Esophagus muscularis mucosa (tissue), 4 donors: ENCODE data around the gene PEX14. TPM values are rescaled to one million over a fixed set of nuclear protein-coding genes. Genes with fewer than 3 reads are reported as not detected.

Source experiments
- DNase-seq: peaks from one replicate; pipeline ENCODE4 v3.0.0-alpha.2; 2017; ENCODE audit errors: extremely low spot score
- H3K27ac ChIP-seq, 4 donors: fragments of 200-600 bp; sonication (generic); replicated peaks in 1 of 4; 1 replicate in 3 of 4; 2 replicates in 1 of 4; pipeline ENCODE4 v1.5.1; 2016 to 2019; ENCODE audit warnings: mild to moderate bottlenecking in 1 of 4
- H3K27me3 ChIP-seq, 4 donors: fragments of 200-600 bp; sonication (generic); one replicate each; pipeline versions ENCODE4 v1.5.1 to v1.6.0; 2016 to 2019
- H3K36me3 ChIP-seq, 4 donors: fragments of 200-600 bp; sonication (generic); one replicate each; pipeline ENCODE4 v1.5.1; 2016 to 2019
- H3K4me1 ChIP-seq, 4 donors: fragments of 200-600 bp; sonication (generic); one replicate each; pipeline ENCODE4 v1.5.1; 2016 to 2019
- H3K4me3 ChIP-seq, 4 donors: fragments of 200-600 bp; sonication (generic); 1 replicate in 2 of 4; 2 replicates in 2 of 4; pipeline ENCODE4 v1.5.1; 2016 to 2019; ENCODE audit warnings: mild to moderate bottlenecking in 4 of 4, moderate library complexity in 1 of 4
- H3K9me3 ChIP-seq, 4 donors: fragments of 200-600 bp; sonication (generic); 1 replicate in 3 of 4; 2 replicates in 1 of 4; pipeline ENCODE4 v1.5.1; 2016 to 2019
- EP300 ChIP-seq: sonication (generic); formaldehyde crosslinking; IDR thresholded peaks from one replicate; pipeline ENCODE4 v1.6.1; 2017; ENCODE audit warnings: antibody characterized with exemption
- POLR2A ChIP-seq: fragments of 450-650 bp; IDR thresholded peaks from one replicate; pipeline ENCODE4 v1.6.1; 2017; ENCODE audit warnings: antibody characterized with exemption, moderate library complexity, mild to moderate bottlenecking, low read depth
- POLR2AphosphoS5 ChIP-seq, 2 donors: sonication (generic); formaldehyde crosslinking; IDR thresholded peaks; one replicate each; pipeline ENCODE4 v1.6.1; 2017; ENCODE audit warnings: antibody characterized with exemption in 2 of 2
- WGBS: methylation state at CpG from one replicate; pipeline ENCODE4 v1.1.5; 2018; 5-methylcytosine and 5-hydroxymethylcytosine counted together
- intact Hi-C: fragments of 100-400 bp; cut with DNase I; formaldehyde crosslinking; loops from one replicate; pipeline ENCODE4 v1.15.1; 2023
- total RNA-seq, 4 donors: library from RNA; depleted of rRNA; stranded (reverse); fragments of >200 nt; gene quantifications; one replicate each; pipeline versions ENCODE4 v1.1.0 to v1.2.1, GENCODE V29; 2016
- TF ChIP-seq, protein P1 (sequence below), 3 experiments: fragments of 200-600 bp in 2 of 3; fragments of 450-650 bp in 1 of 3; sonication (generic) in 2 of 3; IDR thresholded peaks; one replicate each; pipeline ENCODE4 v1.5.1; 2017 to 2019; ENCODE audit warnings: antibody characterized with exemption in 3 of 3, mild to moderate bottlenecking in 2 of 3, moderate library complexity in 1 of 3

Gene PEX14
- total RNA-seq, 4 donors from 2014 or later = 16.2 to 24.2 (median 20.1) TPM

DNA sequence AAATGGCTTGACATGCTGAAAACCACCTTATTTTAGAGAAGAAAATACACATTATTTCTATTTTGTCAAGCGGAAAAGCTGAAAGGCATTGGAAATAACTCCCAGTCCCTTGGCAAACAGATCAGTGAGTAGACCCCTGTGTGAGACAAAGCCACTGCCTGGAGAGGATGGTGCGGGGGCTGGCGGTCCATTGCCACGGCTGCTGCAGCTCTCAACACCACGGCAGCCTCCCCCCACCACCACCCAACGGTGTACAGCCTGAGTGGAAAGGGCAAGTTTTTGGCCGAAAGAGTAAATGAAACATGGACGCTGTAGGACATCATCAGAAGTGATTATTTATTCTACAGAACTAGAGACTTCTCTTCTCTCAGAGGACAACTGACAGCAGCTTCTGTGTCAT lies 84.6 kb downstream of the PEX14 start:
- intact Hi-C loops = no loop called here
- 94% methylated on average over 8 of the region's 8 CpGs for WGBS
- DNase-seq = no peak

DNA sequence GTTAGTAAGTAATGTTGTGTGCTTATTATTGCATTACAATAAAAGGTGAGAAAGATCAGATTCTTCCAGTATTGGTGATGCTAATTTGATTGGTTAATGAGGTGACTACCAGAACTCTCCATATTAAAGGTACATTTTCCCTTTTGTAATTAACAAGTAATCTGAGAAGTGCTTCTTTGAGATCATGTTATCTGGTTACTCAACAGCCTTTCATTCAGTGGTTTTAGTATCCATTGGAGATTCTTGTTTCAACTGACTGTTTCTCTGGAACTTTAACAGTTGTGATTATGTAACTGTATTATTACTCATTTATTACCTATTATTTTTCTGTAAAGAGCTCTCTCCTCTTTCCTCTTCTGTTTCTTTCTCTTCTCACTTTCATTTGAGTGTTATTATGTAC lies 86.7 kb downstream of the PEX14 start:
- Histone ChIP-seq H3K27me3 (no peaks in the 10 kb centered on the region), H3K36me3 (no peaks in the 10 kb centered on the region), H3K9me3 (peaks cover 0 to 13% (median 5%) of the 10 kb centered on the region in 4 donors), H3K27ac (no peak overlapping the region), H3K4me1 (no peaks in the 10 kb centered on the region), H3K4me3 (no peak overlapping the region)
- intact Hi-C loops = no loop called here
- DNase-seq = no peak
- TF ChIP-seq, protein P1, sequence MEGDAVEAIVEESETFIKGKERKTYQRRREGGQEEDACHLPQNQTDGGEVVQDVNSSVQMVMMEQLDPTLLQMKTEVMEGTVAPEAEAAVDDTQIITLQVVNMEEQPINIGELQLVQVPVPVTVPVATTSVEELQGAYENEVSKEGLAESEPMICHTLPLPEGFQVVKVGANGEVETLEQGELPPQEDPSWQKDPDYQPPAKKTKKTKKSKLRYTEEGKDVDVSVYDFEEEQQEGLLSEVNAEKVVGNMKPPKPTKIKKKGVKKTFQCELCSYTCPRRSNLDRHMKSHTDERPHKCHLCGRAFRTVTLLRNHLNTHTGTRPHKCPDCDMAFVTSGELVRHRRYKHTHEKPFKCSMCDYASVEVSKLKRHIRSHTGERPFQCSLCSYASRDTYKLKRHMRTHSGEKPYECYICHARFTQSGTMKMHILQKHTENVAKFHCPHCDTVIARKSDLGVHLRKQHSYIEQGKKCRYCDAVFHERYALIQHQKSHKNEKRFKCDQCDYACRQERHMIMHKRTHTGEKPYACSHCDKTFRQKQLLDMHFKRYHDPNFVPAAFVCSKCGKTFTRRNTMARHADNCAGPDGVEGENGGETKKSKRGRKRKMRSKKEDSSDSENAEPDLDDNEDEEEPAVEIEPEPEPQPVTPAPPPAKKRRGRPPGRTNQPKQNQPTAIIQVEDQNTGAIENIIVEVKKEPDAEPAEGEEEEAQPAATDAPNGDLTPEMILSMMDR (IDR thresholded peaks at IDR 0.05) = no peak
- no peak for TF ChIP-seq POLR2AphosphoS5 (IDR thresholded peaks at IDR 0.05)
- TF ChIP-seq EP300 = no peak
- TF ChIP-seq POLR2A = no peak

More for the DNA sequence above, 84.6 kb downstream of the PEX14 start:
- TF ChIP-seq, protein P1 (IDR thresholded peaks at IDR 0.05) = no peak
- TF ChIP-seq EP300 = no peak
- TF ChIP-seq POLR2A = no peak
- no peak for TF ChIP-seq POLR2AphosphoS5 (IDR thresholded peaks at IDR 0.05)
- Histone ChIP-seq H3K27me3 (no peaks in the 10 kb centered on the region), H3K4me3 (no peak overlapping the region), H3K27ac (no peak overlapping the region), H3K4me1 (peaks cover 0 to 3% (median 0%) of the 10 kb centered on the region in 4 donors), H3K36me3 (no peaks in the 10 kb centered on the region), H3K9me3 (peaks cover 0 to 11% (median 4%) of the 10 kb centered on the region in 4 donors)

DNA sequence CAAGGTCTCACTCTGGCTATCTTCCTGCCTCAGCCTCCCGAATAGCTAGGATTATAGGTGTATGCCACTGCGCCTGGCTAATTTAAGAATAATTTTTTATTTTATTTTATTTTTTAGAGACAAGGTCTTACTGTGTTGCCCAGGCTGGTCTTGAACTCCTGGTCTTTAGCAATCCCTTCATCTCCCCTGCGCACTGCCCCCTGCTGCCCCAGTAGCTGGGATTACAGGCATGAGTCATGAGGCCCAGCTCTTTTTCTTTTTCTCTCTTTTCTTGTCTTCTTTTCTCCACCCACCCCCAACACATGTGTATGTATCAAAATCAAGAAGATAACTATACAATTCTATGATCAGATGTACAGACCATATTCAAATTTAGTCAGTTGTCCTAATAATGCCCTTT lies 87.2 kb downstream of the PEX14 start:
- WGBS = 96% methylated on average over 3 of the region's 3 CpGs
- Histone ChIP-seq H3K27me3 (no peaks in the 10 kb centered on the region), H3K36me3 (no peaks in the 10 kb centered on the region), H3K4me3 (no peak overlapping the region), H3K27ac (no peak overlapping the region), H3K4me1 (peaks cover 0 to 4% (median 0%) of the 10 kb centered on the region in 4 donors), H3K9me3 (peaks cover 0 to 13% (median 5%) of the 10 kb centered on the region in 4 donors)
- no peak for DNase-seq
- TF ChIP-seq POLR2A (no peak), EP300 (no peak)
- intact Hi-C loops = no loop called here

DNA sequence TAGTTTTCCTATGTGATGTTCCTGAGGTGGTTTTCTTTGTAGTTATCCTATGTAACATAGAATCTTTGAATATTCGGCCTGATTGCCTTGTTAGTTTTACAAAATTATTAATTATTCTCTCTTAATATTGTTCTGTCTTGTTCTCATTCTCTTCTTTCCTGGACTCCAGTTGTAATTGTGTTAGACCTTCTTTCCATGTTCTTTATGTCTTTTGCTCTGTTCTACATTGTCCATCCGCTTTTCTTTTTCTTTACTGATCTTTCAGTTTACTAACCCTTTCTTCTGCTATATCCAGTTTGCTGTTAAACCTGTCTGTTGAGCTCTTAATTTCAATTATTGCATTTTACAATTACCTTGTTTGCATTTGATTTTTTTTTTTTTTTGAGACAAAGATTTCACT lies 89.3 kb downstream of the PEX14 start:
- no peaks in the 10 kb centered on the region for H3K36me3 ChIP-seq
- H3K27ac ChIP-seq = no peak overlapping the region
- peaks cover 0 to 5% (median 0%) of the 10 kb centered on the region in 4 donors for H3K4me1 ChIP-seq
- 96% methylated on average over 2 of the region's 2 CpGs for WGBS
- TF ChIP-seq POLR2AphosphoS5 (IDR thresholded peaks at IDR 0.05) (no peak), EP300 (no peak), POLR2A (no peak)
- TF ChIP-seq, protein P1 (IDR thresholded peaks at IDR 0.05) = no peak
- H3K9me3 ChIP-seq = peaks cover 0 to 13% (median 5%) of the 10 kb centered on the region in 4 donors
- intact Hi-C loops = no loop called here
- no peak for DNase-seq
- no peaks in the 10 kb centered on the region for H3K27me3 ChIP-seq
- H3K4me3 ChIP-seq = no peak overlapping the region

DNA sequence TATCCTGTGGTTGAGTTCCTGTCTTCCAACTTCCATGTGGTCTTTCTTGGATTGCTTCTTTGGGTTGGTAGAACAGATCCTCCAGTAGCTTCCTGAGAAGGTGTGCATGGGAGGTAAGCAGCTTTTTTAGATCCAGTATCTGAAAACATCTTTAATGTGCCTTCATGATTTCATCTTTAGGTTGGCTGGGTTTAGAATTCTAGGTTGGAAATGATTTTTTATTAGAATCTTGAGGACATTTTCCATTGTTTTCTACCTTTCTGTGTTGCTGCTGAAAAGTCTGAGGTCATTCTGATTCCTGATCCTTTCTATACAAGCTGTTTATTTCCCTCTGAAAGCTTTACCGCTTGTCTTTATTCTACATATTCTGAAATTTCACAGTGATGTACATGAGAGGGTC lies 94.8 kb downstream of the PEX14 start:
- no peak for DNase-seq
- TF ChIP-seq, protein P1 (IDR thresholded peaks at IDR 0.05) = no peak
- TF ChIP-seq POLR2AphosphoS5 (IDR thresholded peaks at IDR 0.05) (no peak), EP300 (no peak), POLR2A (no peak)
- Histone ChIP-seq H3K4me3 (no peak overlapping the region), H3K27ac (no peak overlapping the region), H3K36me3 (peaks cover 0 to 3% (median 0%) of the 10 kb centered on the region in 4 donors), H3K4me1 (peaks cover 0 to 5% (median 0%) of the 10 kb centered on the region in 4 donors), H3K27me3 (no peaks in the 10 kb centered on the region), H3K9me3 (peaks cover 0 to 1% (median under 1%) of the 10 kb centered on the region in 4 donors)
- 95% methylated on average over 1 of the region's 1 CpG for WGBS
- intact Hi-C loops = no loop called here
